SW480 (cell line): Measurements from ENCODE around the gene CDC14A.

Source experiments
- DNase-seq: peaks from one replicate; pipeline ENCODE4 v3.0.0-alpha.2; 2016; ENCODE audit warnings: low spot score

The CDC14A gene

DNA sequence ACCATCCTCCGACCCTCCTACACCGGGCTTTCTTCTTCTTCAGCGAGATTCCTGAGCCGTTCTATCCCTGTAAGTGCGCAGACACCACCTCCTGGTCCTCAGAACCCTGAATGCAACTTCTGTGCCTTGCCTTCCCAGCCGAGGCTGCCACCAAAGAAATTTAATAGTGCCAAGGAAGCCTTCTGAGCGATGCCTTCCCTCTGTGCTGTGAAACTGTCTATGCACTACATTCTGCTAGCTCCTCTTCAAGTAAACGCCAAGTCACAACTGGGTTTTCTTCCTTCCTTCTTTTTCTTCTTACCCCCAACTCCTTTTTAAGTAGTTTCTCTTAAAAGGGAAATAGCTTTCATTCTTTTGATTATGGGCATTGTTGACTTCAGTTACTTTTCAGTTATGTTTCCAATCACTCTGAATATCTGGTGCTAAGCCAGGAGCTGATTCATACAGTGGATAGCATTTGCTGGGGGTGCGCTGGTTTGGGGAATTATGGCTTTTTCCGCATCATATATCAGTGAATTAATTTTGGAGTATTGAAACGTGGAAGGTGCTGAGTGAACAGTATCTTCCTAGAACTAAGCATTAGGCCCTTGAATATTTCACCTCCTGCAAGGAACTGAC is 147.0 kb downstream of the CDC14A start:
- no peak for DNase-seq

DNA sequence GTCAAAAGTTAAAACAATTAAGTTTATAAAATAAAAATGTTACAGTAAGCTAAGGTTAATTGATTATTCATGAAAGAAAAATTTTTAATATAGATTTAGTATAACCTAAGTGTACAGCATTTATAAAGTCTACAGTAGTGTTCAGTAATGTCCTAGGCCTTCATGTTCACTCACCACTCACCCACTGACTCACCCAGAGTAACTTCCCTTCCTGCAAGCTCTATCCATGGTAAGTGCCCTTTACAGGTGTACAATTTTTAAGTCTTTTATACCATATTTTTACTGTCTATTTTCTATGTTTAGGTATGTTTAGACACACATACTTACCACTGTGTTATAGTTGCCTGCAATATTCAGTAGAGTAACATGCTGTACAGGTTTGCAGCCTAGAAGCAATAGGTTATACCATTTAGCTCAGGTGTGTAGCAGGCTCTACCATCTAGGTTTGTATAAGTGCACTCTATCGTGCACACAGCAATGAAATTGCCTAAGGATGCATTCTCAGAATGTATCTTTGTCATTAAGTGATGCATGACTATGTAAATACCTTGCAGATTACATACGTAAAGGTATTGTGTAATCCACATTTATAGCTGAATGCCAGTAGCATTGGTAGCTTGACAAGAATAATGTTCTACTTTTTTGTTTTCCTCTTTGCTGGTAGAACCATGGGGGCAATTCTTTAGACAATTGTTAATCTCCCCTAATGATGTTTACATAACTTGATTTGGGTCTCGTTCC is 149.9 kb downstream of the CDC14A start:
- no peak for DNase-seq

DNA sequence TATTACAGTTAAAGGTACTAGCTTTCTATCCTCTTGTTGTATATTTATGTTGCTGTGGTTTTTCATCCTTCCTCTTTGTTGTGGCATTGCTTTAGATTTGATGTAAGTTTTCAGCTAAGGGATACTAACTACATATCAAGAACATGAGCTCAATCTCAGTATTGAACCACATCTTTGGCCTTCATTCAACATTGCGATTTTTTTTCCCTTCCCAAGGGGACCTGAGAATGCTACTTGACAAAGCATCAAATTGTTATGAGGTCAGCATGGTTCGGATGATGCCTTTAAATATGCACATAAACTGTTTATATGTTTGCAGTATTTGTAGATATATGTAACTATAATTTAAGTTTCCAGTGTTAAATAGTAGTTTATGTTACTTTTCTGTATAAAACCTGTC is 153.9 kb downstream of the CDC14A start:
- no peak for DNase-seq

DNA sequence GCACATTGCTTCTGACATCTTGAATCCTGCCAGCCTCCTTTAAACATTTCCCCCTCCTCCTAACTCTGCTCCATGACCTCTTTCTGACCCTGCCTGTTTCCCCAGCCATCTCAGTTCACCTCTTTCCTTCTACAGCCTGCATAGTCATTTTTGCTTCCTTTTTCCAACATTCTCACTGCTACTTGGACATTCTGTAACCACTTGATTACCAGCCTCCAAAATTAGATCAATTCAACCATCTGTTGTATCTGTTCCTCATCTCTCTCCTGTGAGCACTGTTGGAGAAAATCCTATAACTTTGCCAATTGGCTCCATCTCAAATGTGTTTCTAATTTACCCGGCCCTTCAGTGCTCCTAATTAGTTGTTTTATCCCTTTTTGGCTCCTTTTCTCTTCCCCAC is 158.1 kb downstream of the CDC14A start:
- no peak for DNase-seq

DNA sequence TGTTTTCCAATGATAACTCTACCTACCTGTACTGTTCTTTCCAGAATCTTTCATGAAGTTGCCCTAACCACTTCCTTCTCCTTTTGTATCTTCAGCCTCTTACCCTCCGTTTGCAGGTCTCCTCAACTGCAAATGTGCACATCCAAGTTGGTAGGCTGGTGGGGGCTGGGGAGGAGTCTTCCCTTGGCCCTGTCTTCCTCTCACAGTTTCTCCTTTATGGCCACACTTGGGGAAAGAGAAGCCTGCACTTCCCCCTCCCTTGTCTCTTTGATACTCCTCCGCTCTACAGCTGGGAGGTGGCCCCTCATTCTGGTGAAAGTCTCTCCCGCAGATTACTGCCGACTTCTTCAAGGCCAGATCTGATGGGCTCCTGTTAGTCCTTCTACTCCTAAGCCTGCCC is 158.8 kb downstream of the CDC14A start:
- no peak for DNase-seq

DNA sequence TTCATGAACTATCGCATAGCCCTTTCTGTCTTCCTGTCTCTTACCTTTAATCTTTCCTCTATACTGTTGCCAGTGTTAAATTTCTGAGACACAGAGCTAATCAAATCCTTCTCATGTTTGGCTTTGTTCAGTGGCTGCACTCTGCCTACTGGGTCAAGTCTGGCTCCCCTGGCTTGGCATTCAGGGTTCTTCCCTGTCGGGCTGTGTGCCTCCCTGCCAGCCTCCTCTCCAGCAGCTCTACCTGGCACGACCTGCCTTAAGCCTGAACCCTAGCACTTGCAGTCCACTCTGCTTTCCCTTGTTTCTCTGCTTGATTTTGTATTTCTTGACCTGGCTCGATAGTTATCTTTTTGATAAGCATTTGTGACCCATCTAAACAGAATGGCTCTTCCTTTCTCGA is 159.5 kb downstream of the CDC14A start:
- no peak for DNase-seq

DNA sequence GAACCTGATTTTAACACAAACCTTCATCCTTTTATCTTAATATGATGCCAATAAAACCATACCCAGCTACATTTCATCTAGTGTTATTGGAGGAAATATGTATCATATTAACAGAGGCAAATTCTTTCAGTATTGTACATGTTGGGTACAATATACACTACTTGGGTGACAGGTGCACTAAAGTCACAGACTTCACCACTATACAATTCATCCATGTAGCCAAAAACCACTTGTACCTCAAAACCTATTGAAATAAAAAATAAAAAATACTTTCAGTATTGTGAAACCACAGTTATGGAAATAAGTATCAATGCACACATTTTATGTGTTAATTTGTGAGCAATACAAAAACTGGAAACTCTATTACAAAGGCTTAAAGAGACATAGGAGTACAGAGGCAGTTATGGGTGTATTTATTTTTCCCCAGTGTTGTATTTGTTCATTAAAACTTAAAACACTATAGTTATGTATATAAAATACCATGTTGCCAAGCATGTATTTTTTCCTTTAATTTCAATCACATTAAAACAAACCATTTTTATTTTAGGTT is 160.6 kb downstream of the CDC14A start:
- no peak for DNase-seq

DNA sequence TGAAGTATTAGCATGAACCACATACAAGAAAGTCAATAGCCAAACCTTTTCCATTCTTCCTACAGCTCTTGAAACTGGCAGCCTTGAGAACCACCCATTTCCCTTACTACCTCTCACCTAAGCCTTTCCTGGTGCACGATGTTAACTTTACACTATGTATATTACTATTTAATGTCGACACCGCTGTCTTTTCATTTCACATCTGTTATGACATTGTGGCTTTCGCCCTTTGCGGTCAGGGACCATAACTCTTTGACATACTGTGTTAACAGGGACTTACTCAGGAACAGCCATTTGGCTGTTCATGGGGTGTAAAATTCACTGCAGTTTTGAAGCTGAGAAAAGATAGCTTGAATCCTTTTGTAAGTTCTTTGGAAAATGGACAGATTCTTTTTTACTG is 164.6 kb downstream of the CDC14A start:
- DNase-seq: no peak

DNA sequence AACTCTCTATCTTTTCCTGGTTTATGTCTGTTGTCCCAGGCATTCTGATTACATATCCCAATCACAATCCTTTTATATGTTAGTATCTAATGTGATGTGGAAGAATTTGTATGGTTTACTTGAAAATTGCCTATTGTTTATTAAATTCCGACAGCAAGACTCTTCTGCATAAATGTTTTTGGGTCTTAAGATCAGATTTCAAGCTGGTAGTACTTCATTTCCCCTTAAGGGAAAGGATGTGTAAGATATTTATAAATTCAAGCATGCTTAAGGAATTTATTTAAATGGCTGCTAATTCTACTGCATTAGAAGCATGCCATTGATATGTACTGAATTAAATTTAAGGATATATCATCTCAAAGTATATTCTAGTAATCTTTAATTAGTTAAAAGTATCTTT is 165.2 kb downstream of the CDC14A start:
- DNase-seq: no peak

DNA sequence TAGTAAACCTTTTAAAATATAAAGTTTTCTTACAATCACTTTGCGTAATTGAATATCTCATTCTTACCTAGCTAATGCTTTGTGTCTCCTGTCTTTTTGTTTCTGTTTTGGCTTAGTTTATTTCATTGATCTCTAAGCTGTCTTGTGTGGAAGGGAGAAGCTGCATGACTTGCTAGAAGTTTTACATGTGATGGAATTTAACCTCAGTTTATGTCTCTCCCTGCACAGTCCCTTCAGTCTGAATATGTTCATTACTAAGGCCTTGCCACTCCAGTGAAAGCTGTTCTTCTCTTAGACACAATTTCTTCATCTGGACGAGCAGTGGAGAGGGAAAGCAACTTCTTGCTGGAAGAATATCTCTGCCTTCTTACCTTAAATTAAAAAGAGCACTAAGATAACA is 165.7 kb downstream of the CDC14A start:
- DNase-seq: no peak

DNA sequence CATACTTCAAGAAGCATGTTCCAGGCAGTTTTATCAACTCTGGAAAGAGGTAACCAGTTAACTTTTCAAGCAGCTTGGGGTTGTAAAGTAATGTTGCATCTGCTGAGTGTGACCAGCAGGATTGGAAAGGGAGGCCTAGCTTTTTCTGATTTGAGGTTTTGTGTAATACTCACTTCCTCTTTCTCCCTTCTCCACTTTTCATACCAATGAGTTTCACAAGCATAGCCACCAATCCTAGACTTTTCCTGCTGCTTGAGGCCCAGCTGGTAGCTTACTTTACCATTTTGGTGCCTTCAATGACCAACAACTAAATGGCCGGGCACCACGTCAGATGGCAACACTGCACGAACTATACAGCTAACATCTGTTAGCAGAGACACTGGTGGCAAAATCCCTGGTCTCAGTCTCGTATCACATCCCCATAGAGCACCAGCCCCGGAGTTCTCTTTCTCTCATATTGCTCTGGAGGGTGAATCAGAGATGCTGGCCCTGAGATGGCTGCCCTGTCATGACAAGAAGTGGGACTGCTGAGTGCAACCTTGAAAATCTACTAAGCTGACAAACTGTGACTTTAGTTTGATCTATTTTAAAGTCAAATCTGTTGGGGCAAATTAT is 170.8 kb downstream of the CDC14A start:
- DNase-seq: no peak

DNA sequence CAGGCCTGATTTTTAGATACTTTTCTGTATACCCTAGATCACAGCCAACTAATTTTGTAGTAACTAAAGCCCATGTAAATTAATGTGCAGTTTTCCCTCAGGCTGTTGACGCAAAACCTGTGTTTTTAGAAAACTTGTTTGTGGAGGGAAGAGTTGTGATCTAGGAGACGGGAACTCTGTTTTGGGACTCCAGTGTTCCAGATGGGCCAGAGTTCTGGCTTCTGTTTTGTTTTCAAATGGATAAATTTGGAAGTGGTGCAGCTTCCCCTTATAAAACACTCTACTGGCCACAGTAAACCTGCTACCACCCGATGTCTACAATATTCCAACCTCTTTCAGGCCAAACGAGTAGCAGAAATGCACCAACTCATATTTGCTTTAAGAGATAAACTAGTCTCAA is 172.0 kb downstream of the CDC14A start:
- no peak for DNase-seq

DNA sequence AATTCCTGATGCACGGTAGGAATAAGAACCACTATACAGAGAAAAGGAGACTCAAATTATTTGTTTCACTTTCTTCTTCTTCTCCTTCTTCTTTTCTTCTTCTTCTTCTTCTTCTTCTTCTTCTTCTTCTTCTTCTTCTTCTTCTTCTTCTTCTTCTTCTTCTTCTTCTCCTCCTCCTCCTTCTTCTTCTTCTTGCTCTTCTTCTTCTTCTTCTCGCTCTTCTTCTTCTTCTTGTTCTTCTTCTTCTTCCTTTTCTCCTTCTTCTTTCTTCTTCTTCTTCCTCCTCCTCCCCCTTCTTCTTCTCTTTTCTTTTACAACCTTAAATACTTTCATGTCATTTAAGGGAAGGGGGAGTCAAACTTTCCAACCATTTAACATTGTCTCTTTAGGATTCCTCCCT is 174.6 kb downstream of the CDC14A start:
- no peak for DNase-seq

DNA sequence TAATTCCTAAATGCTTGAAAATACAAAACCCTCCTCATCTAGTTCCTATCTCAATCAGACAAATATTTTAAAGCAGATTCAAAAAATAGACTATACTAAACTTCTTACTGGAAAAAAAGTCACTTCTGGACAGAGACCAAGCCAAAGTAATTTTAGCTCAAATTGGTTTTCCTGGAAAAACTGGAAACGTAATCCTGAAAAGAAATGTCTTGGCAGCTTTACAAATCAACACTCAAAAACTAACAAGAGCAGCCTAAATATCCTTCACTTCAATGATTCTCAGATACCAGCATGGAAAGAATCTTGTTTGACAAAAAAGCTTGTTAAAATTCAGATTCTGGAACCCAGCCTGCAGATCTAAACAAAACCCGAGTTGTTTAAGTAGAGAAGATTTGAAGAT is 176.6 kb downstream of the CDC14A start:
- DNase-seq: no peak

DNA sequence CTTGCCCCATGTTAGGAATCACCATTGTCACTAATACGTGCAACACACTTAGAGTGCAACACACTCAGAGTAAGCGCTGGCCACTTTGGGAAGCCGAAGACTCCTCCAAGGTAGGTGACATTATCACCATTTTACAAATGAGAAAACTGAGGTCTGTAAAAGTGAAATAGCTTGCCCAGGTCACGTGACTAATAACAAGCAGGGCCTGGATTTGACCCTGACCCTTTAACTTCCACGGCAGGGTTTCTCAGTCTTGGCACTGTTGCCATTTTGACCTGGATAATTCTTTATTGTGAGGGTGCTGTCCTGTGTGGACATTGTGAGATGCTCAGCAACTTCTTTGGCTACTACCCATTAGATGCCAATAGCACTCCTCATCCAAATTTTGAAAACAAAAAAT is 177.8 kb downstream of the CDC14A start:
- DNase-seq: no peak

DNA sequence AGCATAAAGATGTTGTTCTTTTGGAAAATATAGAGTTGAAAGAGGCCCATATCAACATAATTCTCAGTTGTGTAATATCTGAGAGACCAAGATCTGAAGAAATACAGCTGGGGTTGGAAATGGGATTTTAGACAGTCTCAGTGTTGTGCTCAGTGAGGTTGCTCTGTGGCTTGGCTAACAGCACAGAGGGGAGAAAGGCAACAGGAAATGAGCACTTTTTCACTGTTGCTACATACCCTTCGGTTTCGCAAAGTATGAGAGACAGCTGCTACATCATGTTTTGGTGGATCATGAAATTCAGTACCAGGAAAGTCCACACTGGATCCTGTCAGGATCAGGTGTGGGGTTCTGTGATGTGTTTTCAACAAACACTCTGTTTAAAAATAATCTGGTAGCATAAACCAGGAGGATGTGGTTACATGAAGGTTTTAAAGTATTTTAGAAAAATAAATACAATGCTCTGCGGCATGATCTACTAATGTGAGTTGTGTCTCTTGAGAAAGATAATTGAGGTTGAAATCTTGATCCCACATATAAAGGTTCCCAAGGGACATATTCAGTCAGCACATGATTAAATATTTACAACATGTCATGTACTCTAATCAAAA is 178.7 kb downstream of the CDC14A start:
- no peak for DNase-seq

DNA sequence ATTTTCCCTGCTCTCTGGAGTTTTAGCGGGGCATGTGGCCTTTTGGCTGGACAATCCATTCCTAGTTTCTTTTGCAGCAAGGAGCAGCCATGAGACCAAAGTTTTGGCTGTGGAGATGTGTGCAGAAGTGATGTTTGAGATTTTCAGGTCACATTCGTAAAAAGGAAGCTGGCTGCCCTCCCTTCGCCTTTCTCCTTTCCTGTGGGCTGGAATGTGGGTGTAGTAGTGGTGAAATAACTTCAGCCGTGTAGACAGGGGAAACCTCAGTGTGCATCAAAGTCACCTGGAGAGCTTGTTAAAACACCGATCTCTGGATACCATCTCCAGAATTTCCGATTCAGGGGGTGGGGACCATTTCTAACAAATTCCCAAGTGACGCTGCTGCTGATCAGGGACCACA is 180.3 kb downstream of the CDC14A start:
- no peak for DNase-seq

DNA sequence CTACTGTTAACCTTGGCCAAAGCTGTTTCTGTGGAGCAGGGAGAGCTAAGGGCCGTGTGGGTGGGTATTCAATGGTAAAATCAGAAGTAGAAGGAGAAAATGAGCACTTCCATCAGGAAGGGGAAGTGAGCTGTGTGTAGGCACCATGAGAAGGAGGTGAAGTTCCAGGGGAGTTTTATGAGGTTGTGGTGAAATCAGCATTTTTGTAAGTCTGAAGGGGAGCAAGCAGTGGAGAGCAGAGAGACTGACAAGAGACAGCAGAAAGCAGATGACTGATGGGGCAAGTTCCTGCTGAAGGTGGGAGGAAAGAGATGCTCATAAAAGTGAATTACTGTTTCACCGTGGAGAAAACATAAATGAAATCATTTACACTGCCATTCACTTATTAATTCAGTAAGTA is 183.0 kb downstream of the CDC14A start:
- DNase-seq: no peak

DNA sequence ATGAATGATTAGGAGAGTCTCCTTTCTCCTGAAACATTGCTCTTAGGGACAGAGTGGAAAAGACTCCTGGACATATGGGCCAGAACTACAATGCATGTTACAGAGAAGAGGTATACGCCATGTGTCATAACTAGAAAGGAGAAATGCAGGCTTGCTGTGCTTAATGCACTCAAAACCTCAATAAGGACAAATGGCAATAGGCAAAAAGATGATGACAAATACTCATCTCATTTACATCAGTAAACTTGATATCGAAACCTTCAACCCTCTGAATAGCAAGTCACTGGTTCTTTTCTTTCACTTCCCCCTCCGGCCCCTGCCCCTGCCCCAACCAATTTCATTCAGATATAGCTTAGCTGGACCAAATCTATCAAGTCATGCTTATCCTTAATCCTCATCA is 183.7 kb downstream of the CDC14A start:
- no peak for DNase-seq

DNA sequence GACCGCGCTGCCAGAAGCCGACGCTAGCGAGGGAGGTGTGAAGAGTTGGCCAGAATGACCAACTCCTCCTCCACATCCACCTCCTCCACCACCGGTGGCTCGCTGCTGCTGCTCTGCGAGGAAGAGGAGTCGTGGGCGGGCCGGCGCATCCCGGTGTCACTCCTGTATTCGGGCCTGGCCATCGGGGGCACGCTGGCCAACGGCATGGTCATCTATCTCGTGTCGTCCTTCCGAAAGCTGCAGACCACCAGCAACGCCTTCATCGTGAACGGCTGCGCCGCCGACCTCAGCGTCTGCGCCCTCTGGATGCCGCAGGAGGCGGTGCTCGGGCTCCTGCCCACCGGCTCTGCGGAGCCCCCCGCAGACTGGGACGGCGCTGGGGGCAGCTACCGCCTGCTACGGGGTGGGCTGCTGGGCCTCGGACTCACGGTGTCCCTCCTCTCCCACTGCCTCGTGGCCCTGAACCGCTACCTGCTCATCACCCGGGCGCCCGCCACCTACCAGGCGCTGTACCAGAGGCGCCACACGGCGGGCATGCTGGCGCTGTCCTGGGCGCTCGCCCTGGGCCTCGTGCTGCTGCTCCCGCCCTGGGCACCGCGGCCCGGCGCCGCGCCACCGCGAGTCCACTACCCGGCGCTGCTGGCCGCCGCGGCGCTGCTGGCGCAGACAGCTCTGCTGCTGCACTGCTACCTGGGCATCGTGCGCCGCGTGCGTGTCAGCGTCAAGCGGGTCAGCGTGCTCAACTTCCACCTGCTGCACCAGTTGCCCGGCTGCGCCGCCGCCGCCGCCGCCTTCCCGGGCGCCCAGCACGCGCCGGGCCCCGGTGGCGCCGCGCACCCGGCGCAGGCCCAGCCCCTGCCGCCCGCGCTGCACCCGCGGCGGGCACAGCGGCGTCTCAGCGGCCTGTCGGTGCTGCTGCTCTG is 186.9 kb downstream of the CDC14A start:
- DNase-seq: no peak

DNA sequence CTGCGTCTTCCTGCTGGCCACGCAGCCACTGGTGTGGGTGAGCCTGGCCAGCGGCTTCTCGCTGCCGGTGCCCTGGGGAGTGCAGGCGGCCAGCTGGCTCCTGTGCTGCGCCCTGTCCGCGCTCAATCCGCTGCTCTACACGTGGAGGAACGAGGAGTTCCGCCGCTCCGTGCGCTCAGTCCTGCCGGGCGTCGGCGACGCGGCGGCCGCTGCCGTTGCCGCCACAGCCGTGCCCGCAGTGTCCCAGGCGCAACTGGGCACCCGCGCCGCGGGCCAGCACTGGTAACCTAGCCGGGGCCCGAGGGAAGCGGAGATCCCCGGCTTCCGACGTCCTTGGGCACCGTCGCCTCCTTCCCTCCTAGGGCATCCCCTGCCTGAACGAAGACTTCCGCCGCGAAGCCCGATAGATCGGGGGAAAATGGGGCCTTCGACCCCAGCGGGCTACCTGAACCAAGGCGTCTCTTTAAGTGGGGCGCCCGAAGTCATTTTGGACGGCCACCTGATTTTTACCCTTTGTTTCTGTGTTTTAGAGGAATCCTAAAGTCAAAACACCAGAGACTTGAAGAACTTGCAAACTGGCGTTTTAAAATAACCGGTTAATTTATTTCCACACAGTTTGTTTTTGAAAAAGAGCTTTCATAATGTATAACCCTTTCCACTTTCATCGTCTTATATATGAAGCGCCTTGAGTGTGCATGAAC is 187.7 kb downstream of the CDC14A start:
- no peak for DNase-seq
